DND-41 (cell line): ENCODE measurements around the gene KRTAP17-1.

Source experiments
- ATAC-seq: fragments of 200-7000 bp; cut with Tn5 transposase; 3 replicates; pipeline ENCODE4 v1.9.1; 2021; ENCODE audit warnings: low read depth; ENCODE audit not compliant: insufficient read depth
- DNase-seq: peaks from one replicate; pipeline ENCODE4 v3.0.0-alpha.2; 2020
- H2AFZ ChIP-seq: 2 replicates; pipeline ENCODE4 v1.6.0; 2012; ENCODE audit warnings: low read depth, low read length
- H3K27ac ChIP-seq: 2 replicates; pipeline ENCODE4 v1.5.1; 2012; ENCODE audit warnings: low read length, inconsistent platforms
- H3K27me3 ChIP-seq: fragments of 200-600 bp; sonication (generic); 2 replicates; pipeline ENCODE4 v1.6.0; 2012; ENCODE audit warnings: low read length, mild to moderate bottlenecking, inconsistent platforms; ENCODE audit not compliant: insufficient read depth, poor library complexity
- H3K36me3 ChIP-seq: 2 replicates; pipeline ENCODE4 v1.5.1; 2012; ENCODE audit warnings: low read length, inconsistent platforms; ENCODE audit not compliant: insufficient read depth
- H3K4me1 ChIP-seq: 2 replicates; pipeline ENCODE4 v1.5.1; 2012; ENCODE audit warnings: mild to moderate bottlenecking, low read length; ENCODE audit not compliant: insufficient read depth
- H3K4me2 ChIP-seq: 2 replicates; pipeline ENCODE4 v1.6.0; 2012; ENCODE audit warnings: mild to moderate bottlenecking, moderate library complexity, low read length, inconsistent platforms; ENCODE audit not compliant: insufficient read depth
- H3K4me3 ChIP-seq, 2 experiments: fragments of 200-600 bp in 1 of 2; shearing (Covaris generic) in 1 of 2; 2 replicates each; pipeline ENCODE4 v1.5.1; 2012 to 2016; ENCODE audit warnings: inconsistent platforms in 2 of 2, low read length in 2 of 2, mild to moderate bottlenecking in 2 of 2, low read depth in 1 of 2, moderate library complexity in 1 of 2
- H3K79me2 ChIP-seq: 2 replicates; pipeline ENCODE4 v1.6.0; 2012; ENCODE audit warnings: low read length, inconsistent platforms; ENCODE audit not compliant: insufficient read depth
- H3K9ac ChIP-seq: 2 replicates; pipeline ENCODE4 v1.6.0; 2012; ENCODE audit warnings: low read depth, mild to moderate bottlenecking, inconsistent platforms, low read length, moderate library complexity
- H3K9me3 ChIP-seq: 2 replicates; pipeline ENCODE4 v1.5.1; 2012; ENCODE audit warnings: low read length, moderate library complexity, mild to moderate bottlenecking, inconsistent platforms; ENCODE audit not compliant: insufficient read depth, severe bottlenecking
- H4K20me1 ChIP-seq: 2 replicates; pipeline ENCODE4 v1.6.0; 2012; ENCODE audit warnings: low read length; ENCODE audit not compliant: insufficient read depth
- EZH2 ChIP-seq: IDR thresholded peaks from 3 replicates; pipeline ENCODE4 v1.6.1; 2012; ENCODE audit warnings: borderline replicate concordance, low read depth, mild to moderate bottlenecking, moderate library complexity, low read length, inconsistent platforms; ENCODE audit not compliant: severe bottlenecking
- TF ChIP-seq, protein P1 (sequence below): IDR thresholded peaks from 2 replicates; pipeline ENCODE4 v1.5.1; 2012; ENCODE audit warnings: borderline replicate concordance, low read length, moderate library complexity, mild to moderate bottlenecking; ENCODE audit not compliant: poor library complexity, severe bottlenecking; ENCODE audit errors: extremely low read depth

KRTAP17-1 gene

GRCh38 chr17:41322903-41323895 lies 7.7 kb upstream of the KRTAP17-1 start:
- H3K4me1 ChIP-seq, result no peaks in the 10 kb centered on the region
- no peaks in the 10 kb centered on the region for H3K9me3 ChIP-seq
- H3K4me3 ChIP-seq, result no peak overlapping the region
- H3K9ac ChIP-seq, result no peak overlapping the region
- H3K79me2 ChIP-seq, result no peaks in the 10 kb centered on the region
- H3K36me3 ChIP-seq, result no peaks in the 10 kb centered on the region
- ATAC-seq (no peak), DNase-seq (no peak)
- TF ChIP-seq, protein P1, sequence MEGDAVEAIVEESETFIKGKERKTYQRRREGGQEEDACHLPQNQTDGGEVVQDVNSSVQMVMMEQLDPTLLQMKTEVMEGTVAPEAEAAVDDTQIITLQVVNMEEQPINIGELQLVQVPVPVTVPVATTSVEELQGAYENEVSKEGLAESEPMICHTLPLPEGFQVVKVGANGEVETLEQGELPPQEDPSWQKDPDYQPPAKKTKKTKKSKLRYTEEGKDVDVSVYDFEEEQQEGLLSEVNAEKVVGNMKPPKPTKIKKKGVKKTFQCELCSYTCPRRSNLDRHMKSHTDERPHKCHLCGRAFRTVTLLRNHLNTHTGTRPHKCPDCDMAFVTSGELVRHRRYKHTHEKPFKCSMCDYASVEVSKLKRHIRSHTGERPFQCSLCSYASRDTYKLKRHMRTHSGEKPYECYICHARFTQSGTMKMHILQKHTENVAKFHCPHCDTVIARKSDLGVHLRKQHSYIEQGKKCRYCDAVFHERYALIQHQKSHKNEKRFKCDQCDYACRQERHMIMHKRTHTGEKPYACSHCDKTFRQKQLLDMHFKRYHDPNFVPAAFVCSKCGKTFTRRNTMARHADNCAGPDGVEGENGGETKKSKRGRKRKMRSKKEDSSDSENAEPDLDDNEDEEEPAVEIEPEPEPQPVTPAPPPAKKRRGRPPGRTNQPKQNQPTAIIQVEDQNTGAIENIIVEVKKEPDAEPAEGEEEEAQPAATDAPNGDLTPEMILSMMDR, result no peak
- no peak for TF ChIP-seq EZH2
- no peaks in the 10 kb centered on the region for H3K27me3 ChIP-seq
- H2AFZ ChIP-seq, result no peak overlapping the region
- no peak overlapping the region for H3K4me2 ChIP-seq
- H4K20me1 ChIP-seq, result no peaks in the 10 kb centered on the region; the same call in 1 of the 2 replicates
- no peak overlapping the region for H3K27ac ChIP-seq

- no peak overlapping the region for H3K27ac ChIP-seq
- TF ChIP-seq, protein P1, result peak; percentile 74
- no peak for TF ChIP-seq EZH2
Measured at GRCh38 chr17:41322094-41322902, 6.8 kb upstream of the KRTAP17-1 start.

GRCh38 chr17:41318231-41318630 lies 2.7 kb upstream of the KRTAP17-1 start:
- Histone ChIP-seq H3K79me2 (no peaks in the 10 kb centered on the region), H3K4me2 (no peak overlapping the region), H3K4me3 (no peak overlapping the region), H3K9me3 (no peaks in the 10 kb centered on the region), H2AFZ (no peak overlapping the region), H3K4me1 (no peaks in the 10 kb centered on the region), H4K20me1 (no peaks in the 10 kb centered on the region), H3K27ac (no peak overlapping the region), H3K36me3 (no peaks in the 10 kb centered on the region), H3K9ac (no peak overlapping the region), H3K27me3 (peaks cover 3% of the 10 kb centered on the region)
- TF ChIP-seq EZH2, result no peak
- TF ChIP-seq, protein P1, result no peak
- DNase-seq (no peak), ATAC-seq (no peak)

More at GRCh38 chr17:41322094-41322902, 6.8 kb upstream of the KRTAP17-1 start:
- ATAC-seq (peak; percentile 60; the same call in 2 of the 3 replicates), DNase-seq (no peak)
- Histone ChIP-seq H3K9me3 (no peaks in the 10 kb centered on the region), H3K4me2 (no peak overlapping the region), H3K27me3 (no peaks in the 10 kb centered on the region), H3K9ac (no peak overlapping the region), H2AFZ (no peak overlapping the region), H4K20me1 (no peaks in the 10 kb centered on the region; the same call in 1 of the 2 replicates), H3K4me3 (no peak overlapping the region), H3K36me3 (no peaks in the 10 kb centered on the region), H3K4me1 (no peaks in the 10 kb centered on the region), H3K79me2 (no peaks in the 10 kb centered on the region)
